AG04450 (cell line): ENCODE data around the gene ITSN1. TPM values are rescaled to one million over a fixed set of nuclear protein-coding genes. Genes with fewer than 3 reads are reported as not detected.

Source experiments
- CTCF ChIA-PET: fragments of 300-600, 350-600 bp; formaldehyde crosslinking; extraction: SDS; loops from one replicate; lab custom pipeline; 2022; ENCODE audit warnings: antibody characterized with exemption, inconsistent platforms; lab: Charles Lee
- POLR2A ChIA-PET: fragments of 350-600 bp; formaldehyde crosslinking; extraction: SDS; loops from one replicate; lab custom pipeline; 2021; ENCODE audit warnings: antibody characterized with exemption, inconsistent platforms; lab: Yijun Ruan, JAX
- DNase-seq: peaks from one replicate; pipeline ENCODE4 v3.0.0-alpha.2; 2011; ENCODE audit warnings: low read depth, low spot score
- H3K27ac ChIP-seq: one replicate; pipeline ENCODE4 v1.5.1; 2012; ENCODE audit warnings: low read depth, low read length, control low read depth
- H3K27me3 ChIP-seq: one replicate; pipeline ENCODE4 v1.6.0; 2012; ENCODE audit warnings: low read length; ENCODE audit not compliant: control insufficient read depth, insufficient read depth
- H3K4me3 ChIP-seq: 2 replicates; pipeline ENCODE4 v1.5.1; 2011; ENCODE audit warnings: mild to moderate bottlenecking, low read depth, low read length, control low read depth
- H3K9me3 ChIP-seq: 2 replicates; pipeline ENCODE4 v1.5.1; 2012; ENCODE audit warnings: low read length; ENCODE audit not compliant: control insufficient read depth, insufficient read depth
- polyA plus RNA-seq: library from polyadenylated mRNA; depleted of rRNA; stranded (reverse); fragments of >200 nt; gene quantifications from 2 replicates; pipeline ENCODE4 v1.2.3, GENCODE V29; 2011
- TF ChIP-seq, protein P1 (sequence below): IDR thresholded peaks from 2 replicates; pipeline ENCODE4 v1.5.1; 2011; ENCODE audit warnings: low read depth, low read length, control low read depth, inconsistent platforms

ITSN1 gene
- polyA plus RNA-seq, 1 experiment: 51.5 TPM

DNA sequence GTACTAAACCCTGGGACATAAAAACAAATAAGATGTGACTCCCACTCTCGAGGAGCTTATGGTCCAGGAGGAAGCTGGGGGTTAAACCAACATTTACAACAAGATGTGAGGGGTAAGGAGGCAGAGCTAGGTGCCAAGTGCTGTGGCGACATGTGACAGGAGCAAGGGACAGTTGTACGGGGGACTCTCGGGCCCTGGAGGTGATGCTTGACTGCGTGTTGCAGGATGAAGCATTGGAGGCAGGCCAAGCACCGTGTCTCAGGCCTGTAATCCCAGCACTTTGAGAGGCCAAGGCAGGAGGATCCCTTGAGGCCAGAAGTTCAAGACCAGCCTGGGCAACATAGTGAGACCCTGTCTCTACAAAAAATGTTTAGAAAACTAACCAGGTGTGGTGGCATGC, 236.5 kb downstream of the ITSN1 start:
- no peak for DNase-seq
- CTCF ChIA-PET: interaction anchor here (0.9 kb wide), 1 partner anchor 16 kb away, joined by 3 read pairs; no protein-coding TSS in a partner anchor
- Histone ChIP-seq H3K27me3 (peaks cover 14% of the 10 kb centered on the region), H3K4me3 (no peak overlapping the region), H3K9me3 (no peaks in the 10 kb centered on the region; the same call in 1 of the 2 replicates), H3K27ac (no peak overlapping the region)
- POLR2A ChIA-PET: interaction anchor here (1.4 kb wide), 1 partner anchor 43 kb away, joined by 4 read pairs; no protein-coding TSS in a partner anchor
- TF ChIP-seq, protein P1, sequence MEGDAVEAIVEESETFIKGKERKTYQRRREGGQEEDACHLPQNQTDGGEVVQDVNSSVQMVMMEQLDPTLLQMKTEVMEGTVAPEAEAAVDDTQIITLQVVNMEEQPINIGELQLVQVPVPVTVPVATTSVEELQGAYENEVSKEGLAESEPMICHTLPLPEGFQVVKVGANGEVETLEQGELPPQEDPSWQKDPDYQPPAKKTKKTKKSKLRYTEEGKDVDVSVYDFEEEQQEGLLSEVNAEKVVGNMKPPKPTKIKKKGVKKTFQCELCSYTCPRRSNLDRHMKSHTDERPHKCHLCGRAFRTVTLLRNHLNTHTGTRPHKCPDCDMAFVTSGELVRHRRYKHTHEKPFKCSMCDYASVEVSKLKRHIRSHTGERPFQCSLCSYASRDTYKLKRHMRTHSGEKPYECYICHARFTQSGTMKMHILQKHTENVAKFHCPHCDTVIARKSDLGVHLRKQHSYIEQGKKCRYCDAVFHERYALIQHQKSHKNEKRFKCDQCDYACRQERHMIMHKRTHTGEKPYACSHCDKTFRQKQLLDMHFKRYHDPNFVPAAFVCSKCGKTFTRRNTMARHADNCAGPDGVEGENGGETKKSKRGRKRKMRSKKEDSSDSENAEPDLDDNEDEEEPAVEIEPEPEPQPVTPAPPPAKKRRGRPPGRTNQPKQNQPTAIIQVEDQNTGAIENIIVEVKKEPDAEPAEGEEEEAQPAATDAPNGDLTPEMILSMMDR: no peak

DNA sequence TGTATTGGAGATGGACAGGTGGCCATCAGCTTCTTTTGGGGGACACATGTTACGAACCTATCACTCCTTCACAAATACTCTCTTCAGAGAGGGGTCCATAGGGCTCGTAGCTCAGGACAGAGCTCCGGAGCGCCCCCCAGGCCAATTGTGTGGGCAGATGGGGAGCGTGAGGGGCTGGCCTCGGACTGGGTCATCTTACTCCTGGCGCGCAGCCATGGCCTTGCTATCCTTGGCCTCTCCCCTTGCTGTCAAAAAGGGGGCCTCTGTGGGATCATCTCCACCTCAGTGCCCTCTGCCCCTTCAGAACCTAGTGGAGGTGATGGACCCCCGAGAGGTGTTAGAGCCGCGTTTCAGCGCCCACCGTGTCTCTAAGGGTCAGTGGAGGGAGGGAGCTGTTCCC, 238.3 kb downstream of the ITSN1 start:
- TF ChIP-seq, protein P1: no peak
- CTCF ChIA-PET: no interaction called here
- Histone ChIP-seq H3K27me3 (peaks cover 22% of the 10 kb centered on the region), H3K27ac (no peak overlapping the region), H3K4me3 (no peak overlapping the region), H3K9me3 (no peaks in the 10 kb centered on the region; the same call in 1 of the 2 replicates)
- DNase-seq: no peak
- POLR2A ChIA-PET: no interaction called here

DNA sequence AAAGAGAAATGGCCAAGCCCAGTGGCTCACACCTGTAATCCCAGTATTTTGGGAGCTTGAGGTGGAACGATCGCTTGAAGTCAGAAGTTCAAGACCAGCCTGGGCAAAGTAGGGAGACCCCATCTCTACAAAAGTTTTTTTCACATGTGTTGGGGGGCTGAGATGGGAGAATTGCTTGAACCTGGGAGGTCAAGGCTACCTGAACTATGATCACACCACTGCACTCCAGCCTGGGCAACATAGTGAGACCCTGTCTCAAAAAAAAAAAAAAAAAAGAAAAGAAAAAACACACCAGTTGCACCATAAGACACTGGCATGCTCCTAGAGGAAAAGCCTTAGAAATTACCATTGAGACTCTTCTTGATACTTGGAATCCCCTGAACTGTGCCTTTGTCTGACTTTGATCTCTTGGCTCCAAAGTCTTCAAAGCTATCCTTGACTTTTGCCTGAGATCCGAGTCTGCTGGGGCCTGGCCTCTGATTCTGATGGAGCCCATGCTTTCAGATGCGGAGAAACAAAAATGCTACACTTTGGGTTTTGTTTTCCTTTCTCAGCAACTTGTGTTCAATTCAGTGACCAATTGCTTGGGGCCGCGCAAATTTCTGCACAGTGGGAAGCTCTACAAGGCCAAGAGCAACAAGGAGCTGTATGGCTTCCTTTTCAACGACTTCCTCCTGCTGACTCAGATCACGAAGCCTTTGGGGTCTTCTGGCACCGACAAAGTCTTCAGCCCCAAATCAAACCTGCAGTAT, 239.6 kb downstream of the ITSN1 start:
- DNase-seq: no peak
- CTCF ChIA-PET: no interaction called here

DNA sequence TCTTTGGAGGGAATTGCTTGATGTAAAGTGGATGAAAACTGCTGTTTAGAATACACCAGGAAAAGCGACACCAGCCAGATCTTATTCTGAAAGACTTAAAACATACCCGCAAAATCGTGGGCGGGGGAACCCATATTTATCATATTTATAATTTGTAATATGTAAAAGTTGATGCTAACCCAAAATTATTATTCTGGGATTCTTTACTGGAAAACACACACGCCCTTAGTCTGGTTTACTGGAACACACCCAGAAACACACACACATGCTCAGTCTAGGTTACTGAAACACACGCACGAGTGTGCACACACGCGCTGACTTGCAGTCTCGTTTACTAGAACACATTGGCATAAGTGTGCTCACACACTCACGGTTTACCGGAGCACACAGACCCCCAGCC, 240.8 kb downstream of the ITSN1 start:
- POLR2A ChIA-PET: no interaction called here
- TF ChIP-seq, protein P1: no peak
- Histone ChIP-seq H3K27ac (no peak overlapping the region), H3K9me3 (no peaks in the 10 kb centered on the region; the same call in 1 of the 2 replicates), H3K27me3 (peaks cover 26% of the 10 kb centered on the region), H3K4me3 (no peak overlapping the region)
- no peak for DNase-seq
- CTCF ChIA-PET: no interaction called here

More for the DNA sequence above, 239.6 kb downstream of the ITSN1 start:
- Histone ChIP-seq H3K4me3 (no peak overlapping the region), H3K9me3 (no peaks in the 10 kb centered on the region; the same call in 1 of the 2 replicates), H3K27ac (no peak overlapping the region), H3K27me3 (peaks cover 26% of the 10 kb centered on the region)
- POLR2A ChIA-PET: no interaction called here
- TF ChIP-seq, protein P1: no peak

DNA sequence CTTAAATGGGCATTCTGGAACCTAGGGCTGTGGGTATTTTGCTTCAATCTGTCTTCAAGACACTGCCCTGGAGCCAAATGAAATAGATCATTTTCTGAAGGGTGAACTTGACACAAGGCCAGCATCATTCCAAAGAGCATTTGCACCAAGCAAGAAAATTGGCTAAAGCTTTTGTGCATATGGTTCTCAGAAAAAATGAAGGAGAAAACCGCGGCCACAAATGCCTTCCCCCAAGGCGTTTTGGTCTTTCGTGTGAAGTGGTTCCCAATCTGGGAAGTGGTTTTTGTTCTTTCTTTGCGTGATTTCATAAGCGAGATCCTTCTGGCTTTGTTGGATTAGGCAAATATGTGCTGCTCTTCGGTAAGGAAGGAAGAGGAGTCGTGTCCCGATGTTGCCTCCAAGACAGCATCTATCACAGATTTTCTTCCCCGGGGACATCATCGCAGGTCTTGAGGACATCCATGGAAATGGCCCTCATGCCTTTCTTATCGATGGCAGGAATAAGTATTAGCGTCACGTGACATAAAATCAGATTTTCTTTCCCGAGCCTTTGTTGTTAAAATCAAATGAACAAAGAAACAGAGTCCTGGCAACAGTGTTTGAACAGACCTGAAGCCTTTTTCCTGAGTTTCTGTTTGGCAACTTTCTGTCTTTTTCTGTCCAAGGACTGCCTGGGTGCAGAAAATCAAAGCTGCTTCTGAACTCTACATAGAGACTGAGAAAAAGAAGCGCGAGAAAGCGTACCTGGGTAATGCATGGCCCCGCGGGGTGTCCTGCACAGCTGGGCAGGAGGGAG, 242.3 kb downstream of the ITSN1 start:
- DNase-seq: no peak
- H3K9me3 ChIP-seq: no peaks in the 10 kb centered on the region; the same call in 1 of the 2 replicates
- TF ChIP-seq, protein P1: no peak
- ChIA-PET POLR2A (no interaction called here), CTCF (no interaction called here)
- H3K27ac ChIP-seq: no peak overlapping the region
- H3K4me3 ChIP-seq: no peak overlapping the region
- H3K27me3 ChIP-seq: peaks cover 26% of the 10 kb centered on the region
